ENCODE measurements around the gene KCNG4.
A peak's percentile ranks its signal among the peaks of the same experiment; 100 is the strongest.

KCNG4 gene

GRCh38 chr16:84199861-84200260 is 40.0 kb downstream of the KCNG4 start:
- no peak for DNase-seq

GRCh38 chr16:84199097-84199496 is 40.7 kb downstream of the KCNG4 start:
- no peak for DNase-seq

- DNase-seq = no peak
These were observed 41.4 kb downstream of the KCNG4 start for GRCh38 chr16:84198401-84198800.

- DNase-seq = no peak
These were observed 42.2 kb downstream of the KCNG4 start for GRCh38 chr16:84197466-84198128.

- no peak for DNase-seq
These were observed 43.0 kb downstream of the KCNG4 start for GRCh38 chr16:84196727-84197394.

- no peak for DNase-seq
These were observed 43.7 kb downstream of the KCNG4 start for GRCh38 chr16:84196101-84196500.

- no peak for DNase-seq
These were observed 44.4 kb downstream of the KCNG4 start for GRCh38 chr16:84195201-84196093.

GRCh38 chr16:84194470-84195200 is 45.2 kb downstream of the KCNG4 start:
- DNase-seq = peak; percentile 76

GRCh38 chr16:84194018-84194417 is 45.8 kb downstream of the KCNG4 start:
- DNase-seq = no peak

- no peak for DNase-seq
These were observed 46.3 kb downstream of the KCNG4 start for GRCh38 chr16:84193480-84193879.

- DNase-seq = no peak
These were observed 48.3 kb downstream of the KCNG4 start for GRCh38 chr16:84191466-84191865.

- DNase-seq = no peak
These were observed 49.0 kb downstream of the KCNG4 start, which contains the start of gene ADAD2 for GRCh38 chr16:84190731-84191388. TSS of gene ADAD2 (plus strand) at chr16:84191157. CDS start at chr16:84191231, 74 bp downstream.

GRCh38 chr16:84186685-84187437 is 53.0 kb downstream of the KCNG4 start, which contains the start of gene TAF1C:
TSS of gene TAF1C (minus strand) at chr16:84187057. CDS start at chr16:84184988, 2,069 bp downstream.
- DNase-seq = peak; percentile 98

GRCh38 chr16:84184775-84185174 is 55.0 kb downstream of the KCNG4 start:
- no peak for DNase-seq

GRCh38 chr16:84183911-84184591 is 55.8 kb downstream of the KCNG4 start:
- DNase-seq = no peak

GRCh38 chr16:84183572-84183875 is 56.3 kb downstream of the KCNG4 start:
- DNase-seq = no peak

GRCh38 chr16:84182680-84183571 is 56.9 kb downstream of the KCNG4 start:
- no peak for DNase-seq

GRCh38 chr16:84182104-84182503 is 57.7 kb downstream of the KCNG4 start:
- DNase-seq = no peak

- DNase-seq = no peak
These were observed 58.5 kb downstream of the KCNG4 start for GRCh38 chr16:84181144-84181915.
